Effector CD4-positive, alpha-beta T cell (primary cell): ENCODE measurements around the gene GUK1.

Experiments used
- DNase-seq: peaks from one replicate; pipeline ENCODE4 v3.0.0-alpha.2; 2020

Gene GUK1

GRCh38 chr1:228131766-228132165, 8.3 kb upstream of the GUK1 start:
- DNase-seq: no peak

- DNase-seq: no peak
These were observed 5.5 kb upstream of the GUK1 start for GRCh38 chr1:228134591-228134990.

GRCh38 chr1:228136901-228137300, 3.2 kb upstream of the GUK1 start:
- DNase-seq: no peak

- DNase-seq: no peak
These were observed 611 bp upstream of the GUK1 start for GRCh38 chr1:228139406-228139930.

GRCh38 chr1:228140724-228141225, 696 bp downstream of the GUK1 start:
- DNase-seq: no peak

GRCh38 chr1:228141226-228142044, 1.4 kb downstream of the GUK1 start:
- no peak for DNase-seq

- DNase-seq: no peak
These were observed 2.1 kb downstream of the GUK1 start for GRCh38 chr1:228142155-228142691.

- DNase-seq: no peak
These were observed 2.6 kb downstream of the GUK1 start for GRCh38 chr1:228142701-228143136.

GRCh38 chr1:228143480-228144192, 3.6 kb downstream of the GUK1 start:
- DNase-seq: no peak

- DNase-seq: no peak
These were observed 4.3 kb downstream of the GUK1 start for GRCh38 chr1:228144193-228144992.

- DNase-seq: no peak
These were observed 4.9 kb downstream of the GUK1 start for GRCh38 chr1:228144993-228145343.

GRCh38 chr1:228145463-228146416, 5.7 kb downstream of the GUK1 start:
- no peak for DNase-seq

- no peak for DNase-seq
These were observed 6.5 kb downstream of the GUK1 start for GRCh38 chr1:228146417-228147150.

GRCh38 chr1:228147151-228147693, 7.1 kb downstream of the GUK1 start:
- DNase-seq: no peak

- DNase-seq: no peak
These were observed 7.7 kb downstream of the GUK1 start for GRCh38 chr1:228147768-228148167.

GRCh38 chr1:228148196-228148861, 8.2 kb downstream of the GUK1 start:
- no peak for DNase-seq

GRCh38 chr1:228148935-228149405, 8.9 kb downstream of the GUK1 start:
- no peak for DNase-seq

- DNase-seq: no peak
These were observed 9.5 kb downstream of the GUK1 start, which contains the start of gene GJC2 for GRCh38 chr1:228149406-228150119. Gene GJC2 (plus strand): TSS chr1:228149930. CDS start chr1:228157759, 7,829 bp downstream.

- no peak for DNase-seq
These were observed 10.0 kb downstream of the GUK1 start for GRCh38 chr1:228150120-228150460.
